BJ (cell line): ENCODE results near the gene BIVM. TPM values are rescaled to one million over a fixed set of nuclear protein-coding genes. Genes with fewer than 3 reads are reported as not detected.

Source experiments
- CTCF ChIA-PET: fragments of 350-600 bp; formaldehyde crosslinking; extraction: SDS; loops from one replicate; lab custom pipeline; 2021; ENCODE audit warnings: antibody characterized with exemption, inconsistent platforms; lab: Yijun Ruan, JAX
- POLR2A ChIA-PET: fragments of 300-600 bp; sonication (Branson Sonifier 250); formaldehyde crosslinking; extraction: SDS; loops from one replicate; lab custom pipeline; 2021; ENCODE audit warnings: antibody characterized with exemption; lab: Charles Lee
- DNase-seq: peaks from one replicate; pipeline ENCODE4 v3.0.0-alpha.2; 2011; ENCODE audit warnings: low read depth
- H3K27me3 ChIP-seq: 2 replicates; pipeline ENCODE4 v1.6.0; 2011; ENCODE audit warnings: low read length; ENCODE audit not compliant: control insufficient read depth, insufficient read depth
- H3K36me3 ChIP-seq: 2 replicates; pipeline ENCODE4 v1.5.1; 2011; ENCODE audit warnings: low read length; ENCODE audit not compliant: control insufficient read depth, insufficient read depth
- H3K4me3 ChIP-seq: 2 replicates; pipeline ENCODE4 v1.5.1; 2011; ENCODE audit warnings: low read depth, mild to moderate bottlenecking, control low read depth, low read length
- polyA plus RNA-seq: library from polyadenylated mRNA; depleted of rRNA; stranded (reverse); fragments of >200 nt; gene quantifications from 2 replicates; pipeline ENCODE4 v1.2.3, GENCODE V29; 2011
- TF ChIP-seq, protein P1 (sequence below): IDR thresholded peaks from 2 replicates; pipeline ENCODE4 v1.5.1; 2011; ENCODE audit warnings: low read depth, mild to moderate bottlenecking, control low read depth, inconsistent platforms, low read length, moderate library complexity; ENCODE audit not compliant: insufficient read depth

The BIVM gene
- polyA plus RNA-seq, 1 experiment, result 9.5 TPM

DNA sequence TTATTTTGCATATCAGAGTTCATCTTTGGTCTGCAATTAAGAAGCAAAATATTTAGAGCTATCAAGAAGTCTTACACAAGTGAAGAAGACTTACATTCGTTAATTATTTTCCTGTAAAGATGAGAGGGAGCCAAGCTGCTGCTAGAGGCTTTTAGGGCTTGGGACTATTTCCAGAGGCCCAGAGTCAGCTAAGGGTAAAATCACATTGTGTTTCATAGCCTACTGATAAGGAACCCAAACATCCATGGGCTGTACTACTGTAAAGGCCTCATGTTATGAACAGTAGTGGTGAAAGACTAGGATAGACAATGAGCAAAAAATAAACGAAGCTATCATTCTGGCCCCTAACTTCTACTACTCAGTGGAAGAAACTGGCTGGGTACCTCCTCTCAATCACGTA lies 14.4 kb upstream of the BIVM start:
- TF ChIP-seq, protein P1, sequence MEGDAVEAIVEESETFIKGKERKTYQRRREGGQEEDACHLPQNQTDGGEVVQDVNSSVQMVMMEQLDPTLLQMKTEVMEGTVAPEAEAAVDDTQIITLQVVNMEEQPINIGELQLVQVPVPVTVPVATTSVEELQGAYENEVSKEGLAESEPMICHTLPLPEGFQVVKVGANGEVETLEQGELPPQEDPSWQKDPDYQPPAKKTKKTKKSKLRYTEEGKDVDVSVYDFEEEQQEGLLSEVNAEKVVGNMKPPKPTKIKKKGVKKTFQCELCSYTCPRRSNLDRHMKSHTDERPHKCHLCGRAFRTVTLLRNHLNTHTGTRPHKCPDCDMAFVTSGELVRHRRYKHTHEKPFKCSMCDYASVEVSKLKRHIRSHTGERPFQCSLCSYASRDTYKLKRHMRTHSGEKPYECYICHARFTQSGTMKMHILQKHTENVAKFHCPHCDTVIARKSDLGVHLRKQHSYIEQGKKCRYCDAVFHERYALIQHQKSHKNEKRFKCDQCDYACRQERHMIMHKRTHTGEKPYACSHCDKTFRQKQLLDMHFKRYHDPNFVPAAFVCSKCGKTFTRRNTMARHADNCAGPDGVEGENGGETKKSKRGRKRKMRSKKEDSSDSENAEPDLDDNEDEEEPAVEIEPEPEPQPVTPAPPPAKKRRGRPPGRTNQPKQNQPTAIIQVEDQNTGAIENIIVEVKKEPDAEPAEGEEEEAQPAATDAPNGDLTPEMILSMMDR, result no peak
- CTCF ChIA-PET, result interaction anchor here (0.8 to 1.2 kb wide), 4 partner anchors 8 to 12 kb away, joined by 3 read pairs; partner anchors contain the start of gene TEX30
- Histone ChIP-seq H3K27me3 (no peaks in the 10 kb centered on the region), H3K4me3 (no peak overlapping the region), H3K36me3 (peaks cover 1% of the 10 kb centered on the region; the same call in 1 of the 2 replicates)
- POLR2A ChIA-PET, result no interaction called here
- no peak for DNase-seq

DNA sequence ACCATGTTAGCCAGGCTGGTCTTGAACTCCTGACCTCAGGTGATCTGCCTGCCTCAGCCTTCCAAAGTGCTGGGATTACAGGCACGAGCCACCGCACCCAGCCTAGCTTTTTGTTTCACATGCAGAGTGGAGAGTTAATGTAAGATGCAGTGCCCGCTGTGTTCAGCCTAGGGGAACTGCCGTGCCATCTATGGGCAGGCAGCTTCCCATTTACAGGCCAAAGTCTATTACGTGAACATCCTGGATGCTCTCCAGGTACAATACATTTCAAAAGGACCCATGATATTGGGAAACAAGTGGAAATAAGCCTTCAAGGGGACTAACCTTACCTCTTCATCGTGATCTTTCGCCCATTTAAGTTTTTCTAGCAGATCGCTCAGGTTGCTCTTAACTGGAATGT lies 10.2 kb upstream of the BIVM start:
- CTCF ChIA-PET, result interaction anchor here (2.3 kb wide), 1 partner anchor 10 kb away, joined by 10 read pairs; the partner anchor contains the start of genes BIVM and POGLUT2

DNA sequence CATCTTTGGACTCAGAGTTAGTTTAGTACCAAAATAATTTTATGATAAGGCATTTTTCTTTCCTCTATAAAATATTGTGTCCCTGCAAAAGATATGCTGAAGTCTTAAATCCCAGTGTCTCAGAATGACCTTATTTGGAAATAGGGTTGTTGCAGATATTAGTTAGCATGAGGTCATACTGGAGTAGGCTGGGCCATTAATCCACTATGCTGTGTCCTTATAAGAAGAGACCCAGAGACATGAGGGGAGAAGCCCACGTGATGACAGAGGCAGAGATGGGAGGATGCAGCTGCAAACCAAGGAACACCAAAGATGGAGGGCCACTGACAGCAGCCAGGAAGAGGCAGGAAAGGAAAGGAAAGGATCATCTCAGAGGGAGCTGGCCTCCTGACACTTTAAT lies 6.5 kb upstream of the BIVM start:
- CTCF ChIA-PET, result no interaction called here
- H3K4me3 ChIP-seq, result no peak overlapping the region
- no peaks in the 10 kb centered on the region for H3K27me3 ChIP-seq
- no peak for DNase-seq
- POLR2A ChIA-PET, result no interaction called here
- TF ChIP-seq, protein P1, result no peak
- H3K36me3 ChIP-seq, result peaks cover 2% of the 10 kb centered on the region

More for the DNA sequence above, 10.2 kb upstream of the BIVM start:
- POLR2A ChIA-PET, result no interaction called here
- TF ChIP-seq, protein P1, result no peak
- DNase-seq, result no peak
- Histone ChIP-seq H3K4me3 (no peak overlapping the region), H3K36me3 (peaks cover 3% of the 10 kb centered on the region), H3K27me3 (no peaks in the 10 kb centered on the region)

DNA sequence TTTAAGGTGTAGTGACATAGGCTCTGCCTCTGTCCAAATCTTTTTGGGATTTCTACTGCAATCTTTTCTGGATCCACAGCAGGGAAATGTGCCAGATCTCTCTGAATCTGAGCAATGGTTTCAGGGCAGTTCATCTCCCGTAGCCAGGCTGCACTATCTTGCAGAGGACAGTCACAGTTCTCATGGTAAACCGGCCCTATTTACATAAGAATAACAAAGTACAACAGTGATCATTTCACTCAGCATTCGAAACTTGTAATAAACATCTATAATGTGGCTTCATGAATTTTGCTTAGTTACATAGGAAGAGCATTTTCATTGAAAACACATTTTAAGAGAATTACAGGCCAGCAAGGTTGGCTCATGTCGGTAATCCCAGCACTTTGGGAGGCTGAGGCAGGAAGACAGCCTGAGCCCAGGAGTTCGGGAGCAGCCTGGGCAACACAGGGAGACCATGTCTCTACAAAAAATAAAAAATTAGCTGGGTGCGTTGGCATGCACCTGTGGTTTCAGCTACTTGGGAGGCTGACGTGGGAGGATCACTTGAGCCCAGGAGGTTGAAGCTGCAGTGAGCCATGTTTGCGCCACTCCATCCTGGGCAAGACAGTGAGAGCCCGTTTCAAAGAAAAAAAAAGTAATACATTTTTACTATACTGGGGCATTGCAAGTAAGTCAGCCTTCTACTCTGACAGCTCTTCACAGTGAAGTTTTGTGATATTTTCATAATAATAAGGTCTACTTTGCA lies 5.1 kb upstream of the BIVM start:
- ChIA-PET CTCF (no interaction called here), POLR2A (no interaction called here)
- TF ChIP-seq, protein P1, result no peak
- DNase-seq, result no peak
- no peak overlapping the region for H3K4me3 ChIP-seq
- H3K27me3 ChIP-seq, result no peaks in the 10 kb centered on the region
- H3K36me3 ChIP-seq, result peaks cover 2% of the 10 kb centered on the region

DNA sequence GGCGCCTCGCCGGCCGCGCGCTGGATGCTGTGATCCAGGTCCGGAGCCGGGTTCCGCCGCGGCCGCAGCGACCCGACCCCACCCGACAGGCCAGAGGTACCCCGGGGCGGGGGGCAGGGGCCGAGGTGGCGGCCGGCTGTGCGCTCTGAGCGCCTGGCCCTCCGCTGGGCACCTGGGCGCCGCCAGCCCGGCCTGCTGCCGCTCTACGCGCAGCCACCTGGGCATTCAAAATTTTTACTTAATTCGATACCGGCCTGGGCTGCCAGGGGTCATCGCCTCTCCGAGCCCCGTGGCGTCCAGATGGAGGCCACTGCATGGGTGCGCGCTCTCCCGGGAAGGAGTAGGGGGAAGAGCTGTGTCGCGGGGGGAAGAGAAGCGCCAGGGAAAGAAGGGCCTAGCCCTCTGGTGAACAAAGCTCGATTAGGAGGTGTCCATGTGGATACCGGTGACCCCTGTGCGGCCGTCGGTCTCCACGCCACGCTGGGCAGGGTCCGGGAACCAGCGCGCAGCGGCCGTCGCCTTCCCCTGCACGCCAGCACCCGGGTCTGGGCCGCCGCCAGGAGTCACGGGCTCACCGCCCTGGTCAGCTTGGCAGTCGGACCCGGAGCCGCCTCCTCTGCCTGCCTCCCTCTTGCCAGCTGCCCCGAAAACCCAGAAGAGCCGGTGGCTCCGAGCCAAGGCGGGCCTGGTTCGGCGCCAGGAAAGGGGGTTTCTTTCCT lies 666 bp downstream of the BIVM start:
- POLR2A ChIA-PET, result no interaction called here
- TF ChIP-seq, protein P1, result no peak
- no peaks in the 10 kb centered on the region for H3K36me3 ChIP-seq
- H3K27me3 ChIP-seq, result no peaks in the 10 kb centered on the region
- H3K4me3 ChIP-seq, result peak overlapping the region; percentile 96
- no peak for DNase-seq
- CTCF ChIA-PET, result interaction anchor here (0.7 to 4.0 kb wide), 17 partner anchors 10 to 218 kb away, joined by 3 to 11 read pairs (median 4); partner anchors contain the start of gene ERCC5
